Erythroblast (primary cell): ENCODE measurements around the gene HDAC6.

Experiments
- GATA1 ChIP-seq: IDR thresholded peaks from 2 replicates; pipeline ENCODE4 v1.6.1; 2011; ENCODE audit warnings: low read depth, mild to moderate bottlenecking, control low read depth, low read length, moderate library complexity
- POLR2A ChIP-seq: IDR thresholded peaks from 2 replicates; pipeline ENCODE4 v1.6.1; 2011; ENCODE audit warnings: mild to moderate bottlenecking, low read length

GRCh38 chrX:48789366-48790220 is 12.3 kb upstream of the HDAC6 start:
- TF ChIP-seq POLR2A (peak; percentile 48), GATA1 (no peak)
